Bronchial epithelial cell (primary cell): ENCODE measurements around the gene UGT1A9. TPM values are rescaled to one million over a fixed set of nuclear protein-coding genes. Genes with fewer than 3 reads are reported as not detected.

Experiments
- DNase-seq: peaks from one replicate; pipeline ENCODE4 v3.0.0-alpha.2; 2010; ENCODE audit warnings: low read depth
- FAIRE-seq: peaks from 2 replicates; lab custom pipeline; 2011; peaks lifted over from hg19 to GRCh38; lab: Jason Lieb, UNC
- H3K27me3 ChIP-seq: 2 replicates; pipeline ENCODE4 v1.5.1; 2011; ENCODE audit warnings: low read length; ENCODE audit not compliant: control insufficient read depth, insufficient read depth
- H3K36me3 ChIP-seq: 2 replicates; pipeline ENCODE4 v1.5.1; 2011; ENCODE audit warnings: low read length; ENCODE audit not compliant: control insufficient read depth, insufficient read depth
- H3K4me3 ChIP-seq: 2 replicates; pipeline ENCODE4 v1.5.1; 2011; ENCODE audit warnings: mild to moderate bottlenecking, low read depth, low read length, control low read depth
- CTCF ChIP-seq: IDR thresholded peaks from 2 replicates; pipeline ENCODE4 v1.5.1; 2011; ENCODE audit warnings: mild to moderate bottlenecking, moderate library complexity, low read length, control low read depth, inconsistent platforms; ENCODE audit not compliant: insufficient read depth, severe bottlenecking
- total RNA-seq: library from RNA; depleted of rRNA; stranded (reverse); fragments of >200 nt; gene quantifications from 2 replicates; pipeline ENCODE4 v1.2.1, GENCODE V29; 2014

The UGT1A9 gene
- total RNA-seq, 1 donor from 2014 or later: 0.26 TPM

DNA sequence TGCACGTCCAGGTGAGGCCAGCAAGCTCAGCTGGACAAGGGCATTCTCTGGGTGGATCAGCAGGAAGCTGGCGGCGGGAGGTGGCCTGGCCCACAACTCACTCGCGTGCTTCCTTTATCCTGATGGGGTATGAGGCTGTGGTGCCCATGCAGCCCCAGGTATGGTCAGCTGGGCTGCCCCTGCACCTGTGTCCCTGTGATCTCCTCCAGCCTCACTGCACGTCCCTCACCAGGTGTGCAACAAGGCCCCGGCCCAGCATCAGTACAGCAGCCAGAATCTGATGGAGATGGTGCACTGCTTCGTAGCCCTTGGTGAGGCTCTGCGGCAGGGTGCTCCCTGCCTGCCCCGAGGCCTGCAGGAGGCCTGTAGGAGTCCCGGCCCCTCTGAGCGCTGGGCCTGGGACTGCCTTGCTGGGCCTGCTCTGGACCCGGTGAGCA lies 124.1 kb downstream of the UGT1A9 start:
- Histone ChIP-seq H3K4me3 (no peak overlapping the region), H3K36me3 (no peaks in the 10 kb centered on the region), H3K27me3 (no peaks in the 10 kb centered on the region)
- DNase-seq: no peak
- TF ChIP-seq CTCF: no peak
- FAIRE-seq: no peak

DNA sequence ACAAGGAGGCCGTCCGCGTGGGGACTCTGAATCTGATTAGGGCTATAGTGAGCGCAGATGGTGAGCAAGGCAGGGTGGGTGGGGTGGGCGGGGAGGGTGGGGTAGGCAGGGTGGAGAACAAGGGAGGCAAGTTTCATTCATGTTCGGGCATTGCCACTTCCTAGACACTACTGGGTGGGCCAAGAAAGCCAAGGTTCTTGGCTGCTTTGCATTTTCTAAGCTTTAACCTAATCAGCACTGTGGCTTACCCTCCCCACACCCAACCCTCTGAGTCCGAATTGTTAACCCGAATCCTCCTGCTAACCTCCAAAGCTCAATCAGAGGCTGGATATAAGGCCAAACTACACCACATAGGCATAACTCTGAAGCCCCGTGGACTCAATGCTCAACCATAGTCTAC lies 124.6 kb downstream of the UGT1A9 start:
- no peak overlapping the region for H3K4me3 ChIP-seq
- DNase-seq: no peak
- no peaks in the 10 kb centered on the region for H3K36me3 ChIP-seq
- TF ChIP-seq CTCF: no peak
- no peak for FAIRE-seq
- no peaks in the 10 kb centered on the region for H3K27me3 ChIP-seq

DNA sequence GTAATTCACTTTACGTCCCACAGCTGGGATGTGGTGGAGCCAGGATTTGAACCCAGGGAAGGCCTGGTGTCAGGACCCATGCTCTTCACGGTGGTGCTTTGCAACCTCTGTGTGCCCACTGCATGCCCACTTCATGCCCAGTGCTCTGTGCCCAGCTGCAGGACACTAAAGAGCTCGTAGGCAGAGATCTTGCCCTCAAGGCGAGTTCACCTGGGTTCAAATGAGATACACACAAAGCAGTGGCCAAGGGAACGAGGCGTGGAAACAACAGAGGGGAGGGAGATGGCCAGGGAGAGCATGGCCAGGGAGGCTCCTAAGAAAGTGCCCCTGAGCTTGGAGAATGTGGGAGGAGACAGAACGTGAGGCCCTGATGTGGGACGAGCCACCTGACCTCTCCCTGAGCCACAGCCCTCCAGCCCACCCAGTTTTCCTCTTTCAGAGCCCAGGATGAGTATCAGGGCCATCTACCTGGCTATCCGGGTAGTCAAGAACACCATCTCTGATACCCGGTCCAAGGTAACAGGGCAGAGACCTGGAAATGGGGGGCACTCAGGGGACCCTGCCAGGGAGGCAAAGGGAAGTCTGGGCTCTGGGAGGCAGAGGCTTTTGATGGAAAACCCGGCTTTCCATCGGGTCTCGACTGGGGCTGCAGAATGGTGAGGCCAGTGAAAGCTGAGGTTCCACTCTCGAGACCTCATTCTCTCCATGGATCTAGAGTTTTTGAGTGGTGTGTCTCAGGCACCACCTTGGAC lies 126.8 kb downstream of the UGT1A9 start:
- Histone ChIP-seq H3K36me3 (no peaks in the 10 kb centered on the region), H3K4me3 (no peak overlapping the region), H3K27me3 (no peaks in the 10 kb centered on the region)
- FAIRE-seq (no peak), DNase-seq (no peak)
- no peak for TF ChIP-seq CTCF

- FAIRE-seq: no peak
- TF ChIP-seq CTCF: no peak
- DNase-seq: no peak
- Histone ChIP-seq H3K4me3 (no peak overlapping the region), H3K36me3 (no peaks in the 10 kb centered on the region), H3K27me3 (no peaks in the 10 kb centered on the region)
Measured at GRCh38 chr2:233799087-233799665, 127.5 kb downstream of the UGT1A9 start.

DNA sequence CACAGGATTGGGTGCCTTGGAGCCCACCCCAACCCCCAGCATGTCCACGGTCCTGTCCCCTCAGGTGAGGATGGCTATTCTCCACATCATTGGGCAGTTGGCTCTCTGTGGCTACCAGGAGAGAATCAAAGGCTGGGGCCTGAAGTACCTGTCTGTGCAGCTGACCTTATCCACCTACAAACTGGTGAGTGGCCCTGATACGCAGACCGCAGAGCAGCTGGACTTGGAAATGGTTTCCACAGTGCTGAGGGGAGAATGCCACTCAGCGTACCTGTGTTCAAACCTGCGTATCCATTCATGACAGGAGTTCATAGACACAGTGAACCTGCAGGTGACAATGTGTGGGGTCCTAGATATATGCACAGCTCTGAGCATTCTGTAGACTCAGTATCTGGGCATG lies 128.0 kb downstream of the UGT1A9 start:
- DNase-seq: no peak
- H3K36me3 ChIP-seq: no peaks in the 10 kb centered on the region
- no peak for TF ChIP-seq CTCF
- FAIRE-seq: no peak
- no peaks in the 10 kb centered on the region for H3K27me3 ChIP-seq
- H3K4me3 ChIP-seq: no peak overlapping the region
